Glomerular visceral epithelial cell (primary cell): ENCODE results near the gene PANK3.
"Not testable (repeated sequence)": the region's sequence is repeated elsewhere in the genome, so short reads cannot be mapped to it uniquely, and the experiment has no call there.

Experiments
- DNase-seq: peaks from one replicate; pipeline ENCODE4 v3.0.0-alpha.2; 2016; ENCODE audit errors: extremely low spot score

PANK3 gene

DNA sequence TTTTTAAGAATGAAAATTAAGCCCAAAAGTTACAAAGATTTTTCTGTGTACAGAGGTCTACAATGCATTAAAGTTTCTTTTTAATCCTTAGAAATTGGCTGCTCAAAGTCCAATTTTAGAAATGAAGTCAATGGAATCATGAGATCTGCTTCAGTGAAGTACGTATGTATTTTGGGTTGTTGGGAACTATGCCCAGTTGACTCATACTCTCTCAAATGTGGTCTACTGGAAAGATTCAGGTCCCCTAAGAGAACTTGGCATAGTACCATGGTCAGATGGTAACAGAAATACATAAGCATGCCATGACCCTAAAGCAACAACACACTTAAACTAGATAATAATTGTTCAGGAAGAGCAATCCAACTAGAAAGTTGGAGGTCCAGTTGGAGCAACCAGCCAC lies 27.0 kb downstream of the PANK3 start:
- DNase-seq = peak; percentile 68

DNA sequence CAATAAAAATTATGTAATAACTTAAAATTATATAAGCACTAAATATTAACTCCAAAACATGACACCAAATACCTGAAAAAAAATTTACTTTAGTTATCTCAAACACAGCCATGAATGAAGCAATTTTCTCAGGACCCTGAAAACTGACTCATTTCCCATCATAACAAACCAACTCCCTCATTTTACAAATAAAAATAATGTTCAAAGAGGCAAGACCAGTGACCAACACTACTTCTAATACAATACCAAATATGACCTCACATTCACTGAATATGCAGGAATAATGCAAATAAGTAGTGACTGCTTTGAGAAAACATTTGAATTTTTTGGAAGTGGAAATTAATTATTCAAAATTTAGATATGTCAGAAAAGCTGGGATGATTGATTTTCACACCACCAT lies 28.5 kb downstream of the PANK3 start:
- DNase-seq = no peak

DNA sequence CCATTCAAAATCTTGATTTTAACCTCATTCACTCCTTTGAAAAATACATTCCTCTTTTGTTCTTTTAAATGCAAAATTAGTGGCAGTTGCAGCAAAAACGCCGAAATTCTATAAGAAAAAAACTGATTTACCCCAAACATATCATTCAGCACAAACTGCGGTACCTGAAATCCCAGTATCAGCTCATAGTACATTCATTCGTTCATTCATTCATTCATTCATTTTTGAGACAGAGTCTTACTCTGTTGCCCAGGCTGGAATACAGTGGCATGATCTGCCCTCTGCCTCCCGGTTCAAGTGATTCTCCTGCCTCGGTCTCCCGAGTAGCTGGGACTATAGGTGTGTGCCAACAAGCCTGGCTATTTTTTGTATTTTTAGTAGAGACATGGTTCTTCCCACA lies 29.6 kb downstream of the PANK3 start:
- DNase-seq = no peak

DNA sequence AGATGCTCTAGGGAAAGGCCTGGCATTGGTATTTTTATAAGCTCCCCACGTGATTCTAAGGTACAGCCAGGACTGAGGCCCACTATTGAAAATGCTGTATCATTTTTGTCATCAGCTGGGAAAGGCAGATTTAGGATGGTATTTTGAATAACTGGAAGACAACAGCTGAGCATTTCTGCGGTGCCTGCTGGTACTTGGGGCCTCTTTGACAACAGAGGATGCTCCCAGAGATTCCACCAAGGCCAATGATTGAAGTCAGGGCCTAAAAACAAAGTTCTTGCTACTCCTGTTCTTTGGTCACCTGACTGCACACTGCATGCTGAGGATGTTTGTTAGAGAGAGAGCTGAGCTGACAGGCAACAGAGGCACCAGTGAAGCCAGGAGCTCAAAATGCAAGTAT lies 42.0 kb downstream of the PANK3 start:
- no peak for DNase-seq

DNA sequence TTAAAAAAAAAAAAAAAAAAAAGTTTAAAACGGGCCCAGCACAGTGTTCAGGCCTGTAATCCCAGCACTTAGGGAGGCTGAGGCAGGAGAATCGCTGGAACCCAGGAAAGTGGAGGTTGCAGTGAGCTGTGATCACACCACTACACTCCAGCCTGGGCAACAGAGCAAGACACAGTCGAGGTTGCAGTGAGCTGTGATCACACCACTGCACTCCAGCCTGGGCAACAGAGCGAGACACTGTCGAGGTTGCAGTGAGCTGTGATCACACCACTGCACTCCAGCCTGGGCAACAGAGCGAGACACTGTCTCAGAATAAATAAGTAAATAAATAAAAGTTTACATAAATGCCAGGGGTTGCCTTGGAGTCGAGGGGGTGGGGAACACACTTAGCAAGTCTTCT lies 44.8 kb downstream of the PANK3 start:
- DNase-seq = not testable (repeated sequence)

DNA sequence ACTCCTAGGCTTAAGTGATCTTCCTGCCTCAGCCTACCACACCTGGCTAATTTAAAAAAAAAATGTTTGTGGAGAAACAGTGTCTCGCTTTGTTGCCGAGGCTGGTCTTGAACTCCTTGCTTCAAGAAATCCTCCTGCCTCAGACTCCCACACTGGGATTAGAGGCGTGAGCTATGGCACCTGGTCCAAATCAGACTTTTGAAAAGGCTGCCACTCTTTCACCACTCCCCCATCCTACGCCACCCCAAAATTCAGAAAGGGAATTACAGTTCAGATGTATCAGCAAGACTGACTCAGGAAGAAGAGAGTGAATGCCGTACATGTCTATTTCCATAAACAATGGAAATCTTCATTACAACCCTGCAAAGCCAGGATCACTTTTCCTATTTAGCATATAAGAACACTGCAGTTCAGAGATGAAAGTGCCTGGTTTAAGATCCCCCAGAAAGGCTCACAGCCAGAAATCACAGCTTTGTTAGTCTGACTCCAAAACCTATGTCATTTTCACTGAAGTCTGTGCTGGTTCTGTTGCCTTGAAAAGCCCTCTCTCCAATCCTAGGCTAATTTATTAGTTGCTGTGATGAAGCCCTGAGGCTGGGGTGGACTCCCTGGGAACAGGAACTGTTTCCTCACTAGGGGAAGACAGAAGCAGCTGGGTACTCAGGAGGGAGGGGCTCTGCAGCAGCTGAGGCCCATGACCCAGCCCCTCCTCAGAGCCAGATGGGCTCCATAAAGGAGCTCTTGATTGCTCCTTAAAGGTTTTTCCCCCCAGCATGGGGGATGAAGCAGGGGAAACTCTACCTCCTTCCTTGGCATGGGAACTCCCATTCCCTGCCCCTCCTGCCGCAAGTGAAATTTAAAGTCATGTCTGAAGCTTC lies 46.9 kb downstream of the PANK3 start:
- DNase-seq = no peak

DNA sequence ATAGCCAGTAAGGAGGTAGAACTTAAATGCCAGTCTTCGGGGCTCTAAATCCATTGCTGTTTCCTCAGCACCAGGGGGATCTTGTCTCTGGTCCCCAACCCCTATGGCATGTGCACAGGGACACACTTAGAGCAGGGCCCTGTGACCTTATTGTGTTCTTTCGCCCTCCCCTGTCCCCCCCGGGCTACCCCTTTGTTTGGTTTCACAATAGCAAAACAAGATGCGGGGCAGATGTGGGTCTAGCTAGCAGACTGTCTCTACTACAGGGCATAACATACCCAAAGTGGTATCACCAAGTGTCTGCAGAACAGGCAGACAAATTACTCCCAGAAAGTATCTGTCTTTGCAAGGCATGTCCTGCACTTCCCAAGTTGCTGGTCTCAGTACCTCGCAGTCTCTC lies 48.0 kb downstream of the PANK3 start:
- no peak for DNase-seq

DNA sequence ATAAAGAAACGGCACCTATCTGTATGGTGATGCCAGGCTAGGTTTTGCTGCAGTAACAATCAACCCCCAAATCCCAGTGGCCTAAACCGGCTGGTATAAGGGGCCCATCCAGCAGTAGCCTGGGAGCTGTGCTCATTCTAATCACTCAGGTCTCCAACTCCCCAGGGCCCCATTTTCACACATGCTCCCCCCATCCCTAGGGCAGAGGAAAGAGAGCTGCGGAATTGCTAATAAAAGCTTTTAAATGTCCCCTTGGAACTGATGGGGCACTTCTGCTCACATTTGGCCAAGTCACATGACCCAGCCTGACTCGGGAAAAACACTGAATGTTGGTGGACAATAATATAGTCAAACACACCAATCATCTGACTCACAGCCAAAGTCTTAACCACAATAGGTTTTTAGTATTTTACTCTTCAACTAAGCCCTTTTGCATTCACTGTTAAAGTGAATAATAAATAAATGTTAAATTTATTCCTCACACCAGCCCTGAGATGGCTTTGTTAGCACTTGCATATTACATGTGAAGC lies 48.5 kb downstream of the PANK3 start:
- no peak for DNase-seq

DNA sequence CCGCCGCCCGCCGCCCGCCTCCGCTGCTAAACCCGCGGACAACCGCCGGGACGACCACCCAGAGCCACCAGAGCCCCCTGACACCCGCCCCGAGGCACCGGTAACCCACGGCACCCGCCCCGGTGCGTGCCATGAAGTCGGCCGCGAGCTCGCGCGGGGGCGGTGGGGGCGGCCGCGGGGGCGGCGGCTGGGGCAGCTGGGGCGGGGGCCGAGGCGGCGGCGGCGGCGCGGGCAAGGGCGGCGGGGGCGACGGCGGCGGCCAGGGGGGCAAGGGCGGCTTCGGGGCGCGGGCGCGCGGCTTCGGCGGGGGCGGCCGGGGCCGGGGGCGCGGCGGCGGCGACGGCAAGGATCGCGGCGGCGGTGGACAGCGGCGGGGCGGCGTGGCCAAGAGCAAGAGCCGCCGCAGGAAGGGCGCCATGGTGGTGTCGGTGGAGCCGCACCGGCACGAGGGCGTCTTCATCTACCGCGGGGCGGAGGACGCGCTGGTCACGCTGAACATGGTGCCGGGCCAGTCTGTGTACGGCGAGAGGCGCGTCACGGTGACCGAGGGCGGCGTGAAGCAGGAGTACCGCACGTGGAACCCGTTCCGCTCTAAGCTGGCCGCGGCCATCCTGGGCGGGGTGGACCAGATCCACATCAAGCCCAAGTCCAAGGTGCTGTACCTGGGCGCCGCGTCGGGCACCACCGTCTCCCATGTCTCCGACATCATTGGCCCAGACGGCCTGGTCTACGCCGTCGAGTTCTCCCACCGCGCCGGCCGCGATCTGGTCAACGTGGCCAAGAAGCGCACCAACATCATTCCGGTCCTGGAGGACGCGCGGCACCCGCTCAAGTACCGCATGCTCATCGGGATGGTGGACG lies 49.6 kb downstream of the PANK3 start:
- no peak for DNase-seq

DNA sequence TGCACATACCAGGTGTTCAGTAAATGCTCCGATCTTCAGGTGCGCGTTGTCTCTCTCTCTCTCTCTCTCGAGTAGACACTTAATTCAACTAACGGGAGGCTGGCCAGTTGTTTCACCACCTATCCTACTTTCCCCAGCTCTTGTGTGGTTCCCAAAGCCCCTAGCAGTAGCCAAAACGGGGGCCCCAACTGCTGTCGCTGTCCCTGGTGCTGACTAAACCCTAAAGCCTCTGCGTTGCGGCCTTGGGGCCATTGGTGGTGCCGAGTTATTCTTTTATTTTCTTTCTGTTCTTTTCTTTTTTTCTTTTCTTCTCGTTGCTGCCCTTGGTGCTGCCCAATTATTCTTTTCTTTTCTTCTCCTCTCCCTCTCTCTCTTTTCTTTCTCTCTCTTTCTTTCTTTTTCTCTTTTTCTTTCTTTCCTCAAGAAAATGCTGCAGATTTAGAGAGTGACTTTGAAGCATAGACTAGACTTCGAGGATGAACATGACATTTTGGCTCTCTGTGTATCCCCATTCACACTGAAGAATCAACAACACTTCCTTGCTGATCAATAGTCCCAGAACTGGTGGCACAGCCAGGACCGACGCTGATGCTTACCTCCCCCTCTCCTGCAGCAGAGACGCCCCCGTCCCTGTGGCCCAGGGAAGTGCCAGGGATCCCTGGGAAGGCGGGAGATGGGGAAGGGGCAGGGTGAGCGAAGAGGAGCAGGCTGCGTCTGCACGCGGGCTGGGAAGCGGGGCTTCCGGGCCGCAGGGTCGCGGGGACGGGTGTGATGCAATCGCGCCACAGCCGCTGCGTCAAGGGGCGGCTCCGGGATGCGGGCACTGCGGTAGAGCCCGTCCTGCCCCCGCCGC lies 50.4 kb downstream of the PANK3 start, which contains the start of gene FBLL1:
Gene FBLL1 (plus strand): TSS at position 785 of the 853 bp plus-strand sequence. CDS start 200 bp downstream, outside the sequence.
- DNase-seq = no peak

DNA sequence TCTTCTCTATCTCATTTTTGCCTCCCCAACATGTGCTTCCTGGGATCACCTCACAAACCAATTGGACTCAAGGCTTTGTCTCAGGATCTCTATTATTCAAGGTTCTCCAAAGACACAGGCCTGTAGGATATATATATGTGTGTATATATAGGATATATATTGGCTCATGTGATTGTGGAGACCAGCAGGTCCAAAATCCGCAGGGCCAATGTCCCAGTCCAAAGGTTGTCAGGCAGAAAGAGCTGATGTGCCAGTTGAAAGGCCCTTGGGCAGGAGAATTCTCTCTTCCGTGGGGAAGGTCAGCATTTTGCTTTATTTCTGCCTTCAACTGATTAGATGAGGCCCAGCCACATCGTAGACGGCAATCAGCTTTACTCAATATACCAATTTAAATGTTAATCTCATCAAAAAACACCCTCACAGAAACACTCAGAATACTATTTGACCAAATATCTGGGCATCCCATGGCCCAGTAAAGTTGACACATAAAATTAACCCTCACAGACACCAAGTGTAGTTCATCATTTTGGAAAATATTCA lies 51.3 kb downstream of the PANK3 start:
- DNase-seq = no peak

DNA sequence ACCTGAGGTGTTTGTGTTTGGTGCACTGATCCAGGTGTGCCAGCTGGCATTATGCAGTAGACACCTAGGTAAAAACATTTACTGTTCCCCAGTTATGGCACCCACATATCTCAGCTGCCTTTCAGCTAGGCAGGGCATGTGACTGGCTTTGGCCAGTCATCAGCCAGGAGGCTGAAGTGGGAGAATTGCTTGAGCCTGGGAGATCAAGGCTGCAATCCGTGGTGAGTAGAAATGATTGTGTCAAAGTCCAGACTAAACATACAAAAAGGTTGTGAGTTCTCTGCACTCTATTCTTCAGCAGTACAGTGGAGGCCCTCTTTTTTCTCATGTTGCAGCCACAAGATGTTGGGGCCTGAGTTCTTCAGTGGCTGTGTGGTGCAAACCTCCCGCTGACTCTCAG lies 53.3 kb downstream of the PANK3 start:
- no peak for DNase-seq

DNA sequence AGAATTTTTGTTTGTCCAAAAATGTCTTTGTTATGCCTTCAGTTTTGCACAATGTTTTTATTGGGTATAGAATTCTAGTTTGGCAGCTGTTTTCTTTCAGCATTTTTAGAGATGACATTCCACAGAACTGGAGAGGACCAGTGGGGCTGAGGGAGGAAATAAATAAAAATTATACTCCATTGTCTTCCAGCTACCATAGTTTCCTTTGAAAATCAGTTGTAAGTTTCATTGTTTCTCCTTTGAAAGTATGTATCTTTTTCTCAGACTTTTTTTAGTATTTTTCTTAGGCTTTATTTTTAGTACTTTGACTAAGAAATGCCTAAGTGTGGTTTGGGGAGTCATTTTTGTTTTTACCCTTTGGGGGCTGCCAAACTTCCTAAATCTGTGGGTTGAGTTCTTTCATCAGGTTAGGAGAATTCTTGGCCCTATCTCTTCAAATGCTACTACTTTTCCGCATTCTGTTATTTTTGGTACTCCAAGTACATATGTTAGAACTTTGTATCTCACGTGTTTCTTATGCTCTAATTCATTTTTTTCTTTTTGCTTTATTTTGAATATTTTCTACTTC lies 65.2 kb downstream of the PANK3 start:
- DNase-seq = no peak

DNA sequence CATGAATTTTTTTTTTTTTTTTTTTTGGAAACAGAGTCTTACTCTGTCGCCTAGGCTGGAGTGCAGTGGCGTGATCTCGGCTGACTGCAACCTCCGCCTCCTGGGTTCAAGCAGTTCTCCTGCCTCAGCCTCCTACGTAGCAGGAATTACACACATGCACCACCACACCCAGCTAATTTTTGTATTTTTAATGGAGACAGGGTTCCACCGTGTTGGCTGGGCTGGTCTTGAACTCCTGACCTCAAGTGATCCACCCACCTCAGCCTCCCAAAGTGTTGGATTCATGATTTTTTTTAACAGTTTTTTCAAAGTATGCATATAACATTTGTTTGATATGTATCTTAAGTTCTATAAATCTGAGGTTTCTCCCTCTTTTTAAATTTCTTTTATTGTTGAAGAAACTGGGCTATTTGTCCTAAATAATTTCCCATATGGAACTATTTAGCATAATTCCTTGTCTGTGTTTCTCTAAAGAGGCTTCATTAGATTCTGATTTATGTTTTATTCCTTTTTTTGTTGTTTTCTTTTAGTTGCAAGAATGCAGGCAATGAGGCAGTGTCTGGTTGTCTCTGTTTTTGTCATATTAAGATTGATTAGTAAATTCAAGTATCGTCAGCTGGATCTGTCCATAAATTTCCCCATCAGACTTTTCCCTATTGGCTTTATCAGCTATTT lies 76.5 kb downstream of the PANK3 start:
- DNase-seq = no peak
